ENCODE measurements around the gene PSORS1C2.

Gene PSORS1C2

DNA sequence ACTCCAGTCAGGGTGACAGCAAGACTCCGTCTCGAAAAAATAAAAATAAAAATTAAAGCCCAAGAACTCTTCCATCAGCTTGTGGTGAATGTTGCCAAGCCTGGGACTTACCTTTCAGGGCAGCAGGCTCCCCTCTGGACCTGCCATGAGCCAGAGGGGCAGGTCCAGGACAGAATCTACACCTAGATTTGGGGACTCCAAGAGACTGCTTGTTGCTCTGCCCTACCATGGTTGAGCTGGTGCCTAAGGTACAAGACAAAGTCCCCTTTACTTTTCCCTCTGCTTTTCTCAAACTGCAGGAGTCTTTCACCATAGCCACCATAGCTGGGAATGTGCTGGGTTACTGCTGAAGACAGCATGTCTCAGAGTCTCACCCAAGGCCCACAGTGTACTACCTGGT, 35.7 kb downstream of the PSORS1C2 start:
- no peaks in the 10 kb centered on the region for H3K36me3 ChIP-seq (ENCODE audit: control insufficient read depth, insufficient read depth, low read length, severe bottlenecking)
- H3K4me3 ChIP-seq (ENCODE audit: low read length) = no peak overlapping the region
- H3K27me3 ChIP-seq (replicated peaks; ENCODE audit: control insufficient read depth, insufficient read depth, low read length) = peaks cover 10% of the 10 kb centered on the region
- no peak for DNase-seq (ENCODE audit: low read depth)
- no peaks in the 10 kb centered on the region for H3K4me1 ChIP-seq (ENCODE audit: control insufficient read depth, insufficient read depth, low read length)
- H3K9me3 ChIP-seq (ENCODE audit: control insufficient read depth, low read length) = no peaks in the 10 kb centered on the region
- no peak overlapping the region for H3K9ac ChIP-seq (ENCODE audit: low read length)

DNA sequence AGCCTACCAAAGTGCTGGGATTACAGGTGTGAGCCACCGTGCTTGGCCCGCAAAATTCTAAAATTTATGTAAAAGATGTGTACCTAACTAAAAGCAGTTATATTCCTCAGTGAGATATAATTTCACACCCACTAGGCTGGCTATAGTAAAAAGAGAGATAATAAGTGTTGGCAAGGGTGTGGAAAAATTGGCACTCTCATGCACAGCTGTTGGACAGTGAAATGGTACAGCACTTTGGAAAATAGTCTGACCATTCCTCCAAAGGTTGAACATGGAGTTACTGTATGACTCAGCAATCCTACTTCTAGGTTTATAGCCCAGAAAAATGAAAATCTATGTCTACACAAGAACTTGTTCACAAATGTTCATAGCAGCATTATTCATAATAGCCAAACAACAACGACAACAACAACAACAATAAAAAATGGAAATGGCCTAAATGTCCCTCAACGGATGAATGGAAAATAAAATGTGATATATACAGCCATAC, 40.4 kb downstream of the PSORS1C2 start:
- DNase-seq (ENCODE audit: low read depth) = no peak
- Histone ChIP-seq H3K9ac (ENCODE audit: low read length) (no peak overlapping the region), H3K9me3 (ENCODE audit: control insufficient read depth, low read length) (no peaks in the 10 kb centered on the region), H3K4me3 (ENCODE audit: low read length) (no peak overlapping the region), H3K27me3 (replicated peaks; ENCODE audit: control insufficient read depth, insufficient read depth, low read length) (peaks cover 3% of the 10 kb centered on the region), H3K36me3 (ENCODE audit: control insufficient read depth, insufficient read depth, low read length, severe bottlenecking) (no peaks in the 10 kb centered on the region), H3K4me1 (ENCODE audit: control insufficient read depth, insufficient read depth, low read length) (no peaks in the 10 kb centered on the region)

DNA sequence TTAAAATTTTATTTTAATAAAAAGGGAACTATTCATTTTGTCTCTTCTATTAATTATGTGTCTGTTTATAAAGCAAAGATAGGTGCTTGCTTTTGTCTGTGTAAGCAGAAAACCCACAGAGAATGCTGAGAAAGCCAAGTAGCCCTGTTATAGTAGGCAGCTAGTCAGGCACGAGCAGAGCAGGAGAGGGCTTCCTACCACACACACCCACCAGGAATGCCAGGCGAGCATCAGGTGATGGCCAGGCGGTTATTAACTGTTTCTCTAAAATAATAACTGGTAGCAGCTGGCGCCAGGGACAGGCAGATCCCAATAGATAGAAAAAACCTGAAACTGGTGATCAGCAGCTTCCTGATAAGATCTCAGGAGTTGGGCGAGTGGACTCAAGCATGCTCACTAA, 42.2 kb downstream of the PSORS1C2 start:
- no peaks in the 10 kb centered on the region for H3K36me3 ChIP-seq (ENCODE audit: control insufficient read depth, insufficient read depth, low read length, severe bottlenecking)
- no peak for DNase-seq (ENCODE audit: low read depth)
- H3K27me3 ChIP-seq (replicated peaks; ENCODE audit: control insufficient read depth, insufficient read depth, low read length) = peaks cover 3% of the 10 kb centered on the region
- H3K4me1 ChIP-seq (ENCODE audit: control insufficient read depth, insufficient read depth, low read length) = no peaks in the 10 kb centered on the region
- no peak overlapping the region for H3K4me3 ChIP-seq (ENCODE audit: low read length)
- H3K9ac ChIP-seq (ENCODE audit: low read length) = no peak overlapping the region
- H3K9me3 ChIP-seq (ENCODE audit: control insufficient read depth, low read length) = no peaks in the 10 kb centered on the region

DNA sequence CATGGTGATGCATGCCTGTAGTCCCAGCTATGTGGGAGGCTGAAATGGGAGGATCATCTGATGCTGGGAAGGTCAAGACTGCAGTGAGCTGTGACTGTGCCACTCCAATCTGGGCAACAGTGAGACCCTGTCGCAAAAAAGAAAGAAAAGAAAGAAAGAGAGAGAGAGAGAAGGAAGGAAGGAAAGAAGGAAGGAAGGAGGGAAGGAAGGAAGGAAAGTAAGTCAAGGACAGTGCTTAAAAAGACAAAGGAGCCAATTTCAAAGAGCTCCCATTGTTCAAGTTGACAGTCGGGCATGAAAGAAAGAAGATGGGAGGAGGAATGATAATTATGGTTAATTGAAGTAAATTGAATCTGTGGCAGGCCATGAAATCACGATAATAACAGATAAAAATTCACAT, 42.7 kb downstream of the PSORS1C2 start:
- Histone ChIP-seq H3K36me3 (ENCODE audit: control insufficient read depth, insufficient read depth, low read length, severe bottlenecking) (no peaks in the 10 kb centered on the region), H3K4me3 (ENCODE audit: low read length) (no peak overlapping the region), H3K9ac (ENCODE audit: low read length) (no peak overlapping the region), H3K27me3 (replicated peaks; ENCODE audit: control insufficient read depth, insufficient read depth, low read length) (peaks cover 3% of the 10 kb centered on the region), H3K4me1 (ENCODE audit: control insufficient read depth, insufficient read depth, low read length) (no peaks in the 10 kb centered on the region), H3K9me3 (ENCODE audit: control insufficient read depth, low read length) (no peaks in the 10 kb centered on the region)
- DNase-seq (ENCODE audit: low read depth) = no peak

DNA sequence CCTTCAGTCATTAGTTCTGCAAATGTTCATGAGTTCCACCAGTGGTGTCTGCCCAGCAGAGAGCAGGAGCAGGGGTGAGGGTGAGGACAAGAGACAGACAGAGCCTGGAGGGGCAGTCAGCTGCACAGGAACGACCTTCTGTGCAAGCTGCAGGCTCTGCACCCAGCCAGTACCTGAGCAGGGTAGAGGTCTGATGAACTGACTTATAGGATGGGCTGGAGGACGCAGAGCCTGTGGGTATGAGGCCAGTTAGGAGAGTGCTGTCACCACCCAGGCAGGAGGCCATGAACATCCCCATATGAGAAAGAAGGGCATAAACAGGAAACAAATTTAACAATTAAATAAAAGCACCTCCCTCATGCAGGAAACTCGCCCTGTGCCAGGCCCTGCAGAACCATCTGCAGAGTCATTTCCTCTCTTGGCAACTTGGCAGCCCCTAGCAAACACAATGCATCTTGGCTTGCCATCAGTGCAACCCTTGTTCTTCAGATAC, 44.4 kb downstream of the PSORS1C2 start:
- peaks cover 3% of the 10 kb centered on the region for H3K27me3 ChIP-seq (replicated peaks; ENCODE audit: control insufficient read depth, insufficient read depth, low read length)
- no peaks in the 10 kb centered on the region for H3K9me3 ChIP-seq (ENCODE audit: control insufficient read depth, low read length)
- no peaks in the 10 kb centered on the region for H3K4me1 ChIP-seq (ENCODE audit: control insufficient read depth, insufficient read depth, low read length)
- no peak for DNase-seq (ENCODE audit: low read depth)
- no peaks in the 10 kb centered on the region for H3K36me3 ChIP-seq (ENCODE audit: control insufficient read depth, insufficient read depth, low read length, severe bottlenecking)
- H3K9ac ChIP-seq (ENCODE audit: low read length) = no peak overlapping the region
- H3K4me3 ChIP-seq (ENCODE audit: low read length) = no peak overlapping the region

DNA sequence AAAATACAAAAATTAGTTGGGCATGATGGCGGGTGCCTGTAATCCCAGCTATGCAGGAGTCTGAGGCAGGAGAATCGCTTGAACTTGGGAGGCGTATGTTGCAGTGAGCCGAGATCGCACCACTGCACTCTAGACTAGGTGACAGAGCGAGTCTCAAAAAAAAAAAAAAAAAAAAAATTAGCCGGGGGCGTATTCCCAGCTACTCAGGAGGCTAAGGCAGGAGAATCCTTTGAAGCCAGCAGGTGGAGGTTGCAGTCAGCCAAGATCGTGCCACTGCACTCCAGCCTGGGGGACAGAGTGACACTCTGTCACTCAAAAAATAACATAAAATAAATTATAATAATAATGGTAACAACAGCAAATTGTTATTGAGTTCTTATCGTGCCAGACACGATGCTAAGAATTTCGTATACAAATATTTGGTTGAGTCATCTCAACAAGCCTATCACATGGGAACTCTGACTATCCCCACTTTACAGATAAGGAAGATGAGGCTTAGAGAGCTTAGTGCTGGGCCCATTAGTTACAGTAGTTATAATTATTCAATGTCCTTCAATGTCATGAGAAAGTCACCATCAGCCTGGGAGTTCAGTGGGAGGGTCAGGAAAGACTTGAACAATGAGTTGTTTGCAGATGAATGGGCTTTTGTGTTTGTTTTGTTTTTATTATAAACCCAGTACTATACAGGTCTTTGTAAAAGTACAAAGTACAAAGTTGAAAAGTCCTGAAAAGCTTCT, 45.9 kb downstream of the PSORS1C2 start:
- Histone ChIP-seq H3K4me3 (ENCODE audit: low read length) (no peak overlapping the region), H3K9me3 (ENCODE audit: control insufficient read depth, low read length) (no peaks in the 10 kb centered on the region), H3K27me3 (replicated peaks; ENCODE audit: control insufficient read depth, insufficient read depth, low read length) (peaks cover 3% of the 10 kb centered on the region), H3K4me1 (ENCODE audit: control insufficient read depth, insufficient read depth, low read length) (no peaks in the 10 kb centered on the region), H3K9ac (ENCODE audit: low read length) (no peak overlapping the region), H3K36me3 (ENCODE audit: control insufficient read depth, insufficient read depth, low read length, severe bottlenecking) (no peaks in the 10 kb centered on the region)
- DNase-seq (ENCODE audit: low read depth) = no peak

DNA sequence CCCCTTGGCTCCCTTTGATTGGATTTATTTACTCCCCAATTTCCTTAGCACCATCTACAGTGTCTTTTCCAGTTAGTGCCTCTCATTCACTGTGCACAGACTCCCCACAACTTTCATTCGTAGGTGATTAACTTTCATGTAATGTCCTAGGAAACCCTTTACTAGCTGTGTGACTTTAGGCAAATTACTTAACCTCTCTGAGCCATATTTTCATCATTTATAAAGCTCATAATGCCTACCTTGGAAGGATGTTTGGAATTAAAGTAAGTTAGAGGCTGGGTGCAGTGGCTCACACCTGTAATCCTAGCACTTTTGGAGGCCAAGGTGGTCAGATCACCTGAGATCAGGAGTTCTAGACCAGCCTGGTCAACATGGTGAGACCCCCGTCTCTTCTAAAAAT, 46.6 kb downstream of the PSORS1C2 start:
- H3K4me1 ChIP-seq (ENCODE audit: control insufficient read depth, insufficient read depth, low read length) = peaks cover 2% of the 10 kb centered on the region
- H3K9ac ChIP-seq (ENCODE audit: low read length) = no peak overlapping the region
- H3K9me3 ChIP-seq (ENCODE audit: control insufficient read depth, low read length) = no peaks in the 10 kb centered on the region
- no peak for DNase-seq (ENCODE audit: low read depth)
- H3K4me3 ChIP-seq (ENCODE audit: low read length) = no peak overlapping the region
- H3K36me3 ChIP-seq (ENCODE audit: control insufficient read depth, insufficient read depth, low read length, severe bottlenecking) = no peaks in the 10 kb centered on the region
- peaks cover 3% of the 10 kb centered on the region for H3K27me3 ChIP-seq (replicated peaks; ENCODE audit: control insufficient read depth, insufficient read depth, low read length)

DNA sequence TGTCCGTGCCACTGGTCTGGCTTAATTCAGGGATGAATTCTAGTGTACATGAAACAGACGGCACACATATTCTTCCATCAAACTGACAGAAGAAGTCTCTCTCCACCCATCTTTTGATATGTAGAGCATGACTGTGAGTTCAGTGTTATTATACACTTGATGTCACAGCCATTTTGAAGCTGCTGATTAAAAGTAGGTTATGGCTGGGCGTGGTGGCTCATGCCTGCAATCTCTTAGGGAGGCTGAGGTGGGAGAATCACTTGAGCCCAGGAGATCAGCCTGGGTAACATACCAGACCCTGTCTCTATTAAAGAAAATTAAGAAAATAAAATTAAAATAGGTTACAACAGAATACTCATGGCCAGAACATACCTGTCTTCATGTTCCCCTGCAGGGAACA, 47.2 kb downstream of the PSORS1C2 start:
- DNase-seq (ENCODE audit: low read depth) = no peak
- no peaks in the 10 kb centered on the region for H3K36me3 ChIP-seq (ENCODE audit: control insufficient read depth, insufficient read depth, low read length, severe bottlenecking)
- H3K4me3 ChIP-seq (ENCODE audit: low read length) = no peak overlapping the region
- peaks cover 3% of the 10 kb centered on the region for H3K27me3 ChIP-seq (replicated peaks; ENCODE audit: control insufficient read depth, insufficient read depth, low read length)
- peaks cover 8% of the 10 kb centered on the region for H3K4me1 ChIP-seq (ENCODE audit: control insufficient read depth, insufficient read depth, low read length)
- H3K9me3 ChIP-seq (ENCODE audit: control insufficient read depth, low read length) = no peaks in the 10 kb centered on the region
- no peak overlapping the region for H3K9ac ChIP-seq (ENCODE audit: low read length)

DNA sequence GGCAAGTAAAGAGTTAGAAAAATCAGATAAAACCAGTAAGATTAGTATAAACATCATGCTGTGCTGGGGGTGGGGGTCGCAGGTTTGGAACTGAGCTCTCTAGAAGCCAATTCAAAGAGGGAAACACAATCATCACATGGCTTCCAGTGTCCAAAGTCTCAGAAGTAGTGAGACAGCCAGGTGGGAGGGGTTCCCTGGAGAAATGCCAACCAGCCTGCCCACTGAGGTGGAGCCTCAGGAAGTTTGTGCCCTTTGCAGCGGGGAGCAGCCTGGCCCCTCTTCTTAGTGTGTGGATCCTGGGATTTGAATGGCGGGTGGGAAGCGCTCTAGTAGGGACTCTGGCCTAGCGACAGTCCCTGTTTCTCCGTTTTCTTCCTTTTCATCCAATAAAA, 47.9 kb downstream of the PSORS1C2 start:
- peaks cover 3% of the 10 kb centered on the region for H3K27me3 ChIP-seq (replicated peaks; ENCODE audit: control insufficient read depth, insufficient read depth, low read length)
- no peaks in the 10 kb centered on the region for H3K36me3 ChIP-seq (ENCODE audit: control insufficient read depth, insufficient read depth, low read length, severe bottlenecking)
- H3K4me1 ChIP-seq (ENCODE audit: control insufficient read depth, insufficient read depth, low read length) = peaks cover 13% of the 10 kb centered on the region
- no peaks in the 10 kb centered on the region for H3K9me3 ChIP-seq (ENCODE audit: control insufficient read depth, low read length)
- no peak overlapping the region for H3K9ac ChIP-seq (ENCODE audit: low read length)
- no peak overlapping the region for H3K4me3 ChIP-seq (ENCODE audit: low read length)
- no peak for DNase-seq (ENCODE audit: low read depth)

DNA sequence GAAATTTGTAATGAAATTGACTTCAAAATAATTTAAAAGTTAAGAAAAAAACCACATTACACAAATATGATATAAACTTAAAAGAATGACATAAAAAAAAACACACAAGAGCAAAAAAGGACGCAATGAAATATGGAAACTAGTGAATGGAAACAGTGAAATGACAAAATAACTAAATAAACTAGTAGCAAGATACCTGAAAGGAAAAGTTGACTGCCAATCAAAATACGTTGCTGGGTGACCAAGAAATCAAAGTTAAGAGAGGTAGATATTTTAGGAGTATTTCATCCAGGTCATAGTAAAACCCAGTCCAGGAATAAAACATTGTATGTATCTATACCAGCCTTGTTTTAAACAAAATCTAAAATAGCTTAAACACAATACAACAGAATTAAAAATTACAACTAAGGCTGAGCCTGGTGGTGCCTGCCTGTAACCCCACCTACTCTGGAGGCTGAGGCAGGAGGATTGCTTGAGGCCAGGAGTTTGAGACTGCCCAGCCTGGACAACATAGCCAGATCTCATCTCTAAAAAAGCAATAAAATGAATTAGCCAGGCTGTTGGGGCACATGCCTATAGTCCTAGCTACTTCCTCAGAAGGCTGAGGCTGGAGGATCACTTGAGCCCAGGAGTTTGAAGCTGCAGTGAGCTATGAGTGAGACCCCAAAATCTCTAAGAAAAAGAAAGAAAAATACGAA, 48.4 kb downstream of the PSORS1C2 start:
- peaks cover 3% of the 10 kb centered on the region for H3K27me3 ChIP-seq (replicated peaks; ENCODE audit: control insufficient read depth, insufficient read depth, low read length)
- no peak overlapping the region for H3K4me3 ChIP-seq (ENCODE audit: low read length)
- H3K9ac ChIP-seq (ENCODE audit: low read length) = no peak overlapping the region
- peaks cover 13% of the 10 kb centered on the region for H3K4me1 ChIP-seq (ENCODE audit: control insufficient read depth, insufficient read depth, low read length)
- no peaks in the 10 kb centered on the region for H3K9me3 ChIP-seq (ENCODE audit: control insufficient read depth, low read length)
- no peaks in the 10 kb centered on the region for H3K36me3 ChIP-seq (ENCODE audit: control insufficient read depth, insufficient read depth, low read length, severe bottlenecking)
- no peak for DNase-seq (ENCODE audit: low read depth)

Measured in adipocyte (in vitro differentiated cells).